Endometrium (tissue), 2 donors: Measurements from ENCODE around the gene PECR.

ENCODE experiments used
- FAIRE-seq: peaks from 2 replicates; lab custom pipeline; 2012; peaks lifted over from hg19 to GRCh38; lab: Jason Lieb, UNC
- donor health status: control.
- donor health status: control.

The PECR gene

GRCh38 chr2:216071111-216071851 lies 10.3 kb downstream of the PECR start:
- no peak for FAIRE-seq

- FAIRE-seq: no peak
These were observed 11.4 kb downstream of the PECR start for GRCh38 chr2:216070195-216070594.

- no peak for FAIRE-seq
These were observed 12.6 kb downstream of the PECR start for GRCh38 chr2:216069028-216069427.

GRCh38 chr2:216066230-216066629 lies 15.4 kb downstream of the PECR start:
- no peak for FAIRE-seq

- no peak for FAIRE-seq
These were observed 16.9 kb downstream of the PECR start for GRCh38 chr2:216064665-216065064.

- no peak for FAIRE-seq
These were observed 17.5 kb downstream of the PECR start for GRCh38 chr2:216064014-216064630.

GRCh38 chr2:216059233-216059834 lies 22.3 kb downstream of the PECR start:
- FAIRE-seq: no peak

- no peak for FAIRE-seq
These were observed 23.9 kb downstream of the PECR start for GRCh38 chr2:216057688-216058193.

- FAIRE-seq: no peak
These were observed 24.9 kb downstream of the PECR start for GRCh38 chr2:216056739-216057138.

GRCh38 chr2:216055680-216056079 lies 25.9 kb downstream of the PECR start:
- no peak for FAIRE-seq

- FAIRE-seq: no peak
These were observed 29.2 kb downstream of the PECR start for GRCh38 chr2:216052420-216052819.

- no peak for FAIRE-seq
These were observed 30.3 kb downstream of the PECR start for GRCh38 chr2:216051350-216051749.

GRCh38 chr2:216049452-216049851 lies 32.2 kb downstream of the PECR start:
- no peak for FAIRE-seq

- FAIRE-seq: peak; percentile 96
These were observed 34.2 kb downstream of the PECR start for GRCh38 chr2:216047397-216047796.

- no peak for FAIRE-seq
These were observed 36.6 kb downstream of the PECR start for GRCh38 chr2:216044883-216045486.

GRCh38 chr2:216043949-216044348 lies 37.7 kb downstream of the PECR start:
- no peak for FAIRE-seq

GRCh38 chr2:216041438-216041837 lies 40.2 kb downstream of the PECR start:
- FAIRE-seq: no peak

GRCh38 chr2:216039918-216040317 lies 41.7 kb downstream of the PECR start:
- no peak for FAIRE-seq

- FAIRE-seq: no peak
These were observed 47.5 kb downstream of the PECR start for GRCh38 chr2:216034065-216034464.

- no peak for FAIRE-seq
These were observed 48.2 kb downstream of the PECR start for GRCh38 chr2:216033403-216033802.

GRCh38 chr2:216031960-216032689 lies 49.5 kb downstream of the PECR start:
- FAIRE-seq: no peak

GRCh38 chr2:216030216-216030615 lies 51.4 kb downstream of the PECR start:
- FAIRE-seq: no peak
